WERI-Rb-1 (cell line): ENCODE results near the gene TAGLN.

Experiments used
- DNase-seq: peaks from one replicate; pipeline ENCODE4 v3.0.0-alpha.2; 2020
- H3K27ac ChIP-seq: fragments of 250-450 bp; sonication (Bioruptor Pico); 2 replicates; pipeline ENCODE4 v1.5.1; 2020; ENCODE audit warnings: mild to moderate bottlenecking, moderate library complexity
- H3K27me3 ChIP-seq: fragments of 250-450 bp; sonication (Bioruptor Pico); 2 replicates; pipeline ENCODE4 v1.5.1; 2021; ENCODE audit warnings: mild to moderate bottlenecking, low read depth, moderate library complexity; ENCODE audit not compliant: insufficient read depth, severe bottlenecking
- H3K36me3 ChIP-seq: fragments of 250-450 bp; sonication (Bioruptor Pico); 2 replicates; pipeline ENCODE4 v1.5.1; 2020; ENCODE audit warnings: mild to moderate bottlenecking, moderate library complexity
- H3K4me3 ChIP-seq: 2 replicates; pipeline ENCODE4 v1.5.1; 2011; ENCODE audit warnings: low read depth, mild to moderate bottlenecking, control low read depth, low read length
- H3K9me3 ChIP-seq: fragments of 250-450 bp; sonication (Bioruptor Pico); 2 replicates; pipeline ENCODE4 v1.5.1; 2021; ENCODE audit warnings: mild to moderate bottlenecking, moderate library complexity; ENCODE audit not compliant: severe bottlenecking
- TF ChIP-seq, protein P1 (sequence below): IDR thresholded peaks from 2 replicates; pipeline ENCODE4 v1.5.1; 2011; ENCODE audit warnings: low read depth, mild to moderate bottlenecking, control low read depth, inconsistent platforms, low read length

TAGLN gene

DNA sequence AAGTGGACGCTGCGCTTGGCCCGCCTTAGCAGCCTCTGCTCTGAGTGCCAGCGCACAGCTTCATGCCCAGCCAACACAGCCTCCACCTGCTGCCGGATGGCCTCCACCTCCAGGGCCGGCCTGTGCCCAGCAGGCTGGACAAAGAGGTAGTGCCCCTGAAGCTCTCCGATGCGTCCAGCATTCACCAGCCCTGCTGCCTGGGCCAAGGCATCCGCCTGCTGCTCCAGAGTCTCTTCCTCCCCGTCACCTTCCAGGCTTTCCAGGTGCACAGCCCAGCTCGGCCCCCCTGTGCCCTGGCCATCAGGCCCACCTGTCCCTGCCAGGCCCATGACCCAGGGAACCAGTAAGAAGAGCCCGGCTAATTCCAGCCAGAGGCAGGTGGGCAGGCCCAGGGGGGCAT, 30.2 kb downstream of the TAGLN start:
- peaks cover 45% of the 10 kb centered on the region for H3K36me3 ChIP-seq
- TF ChIP-seq, protein P1, sequence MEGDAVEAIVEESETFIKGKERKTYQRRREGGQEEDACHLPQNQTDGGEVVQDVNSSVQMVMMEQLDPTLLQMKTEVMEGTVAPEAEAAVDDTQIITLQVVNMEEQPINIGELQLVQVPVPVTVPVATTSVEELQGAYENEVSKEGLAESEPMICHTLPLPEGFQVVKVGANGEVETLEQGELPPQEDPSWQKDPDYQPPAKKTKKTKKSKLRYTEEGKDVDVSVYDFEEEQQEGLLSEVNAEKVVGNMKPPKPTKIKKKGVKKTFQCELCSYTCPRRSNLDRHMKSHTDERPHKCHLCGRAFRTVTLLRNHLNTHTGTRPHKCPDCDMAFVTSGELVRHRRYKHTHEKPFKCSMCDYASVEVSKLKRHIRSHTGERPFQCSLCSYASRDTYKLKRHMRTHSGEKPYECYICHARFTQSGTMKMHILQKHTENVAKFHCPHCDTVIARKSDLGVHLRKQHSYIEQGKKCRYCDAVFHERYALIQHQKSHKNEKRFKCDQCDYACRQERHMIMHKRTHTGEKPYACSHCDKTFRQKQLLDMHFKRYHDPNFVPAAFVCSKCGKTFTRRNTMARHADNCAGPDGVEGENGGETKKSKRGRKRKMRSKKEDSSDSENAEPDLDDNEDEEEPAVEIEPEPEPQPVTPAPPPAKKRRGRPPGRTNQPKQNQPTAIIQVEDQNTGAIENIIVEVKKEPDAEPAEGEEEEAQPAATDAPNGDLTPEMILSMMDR, result no peak
- no peak for DNase-seq
- H3K27me3 ChIP-seq, result no peaks in the 10 kb centered on the region
- H3K27ac ChIP-seq, result no peak overlapping the region
- H3K9me3 ChIP-seq, result no peaks in the 10 kb centered on the region
- no peak overlapping the region for H3K4me3 ChIP-seq

DNA sequence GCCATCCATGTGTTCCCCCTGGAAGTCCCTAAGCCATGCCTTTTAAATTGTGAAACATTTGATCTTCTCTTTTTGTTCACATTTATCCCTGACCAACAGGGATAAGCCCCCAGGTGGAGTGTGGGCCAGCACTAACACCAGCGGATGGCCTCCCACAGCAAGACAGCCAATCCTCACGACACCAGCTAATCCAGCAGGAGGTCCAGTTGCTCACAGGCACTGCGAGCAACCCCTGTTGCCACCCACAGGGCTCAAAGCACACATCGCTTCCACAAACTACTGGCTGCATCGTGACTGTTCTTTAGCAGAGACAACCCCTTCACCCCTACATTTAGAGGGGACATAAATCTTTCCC, 30.7 kb downstream of the TAGLN start:
- no peaks in the 10 kb centered on the region for H3K27me3 ChIP-seq
- DNase-seq, result no peak
- H3K4me3 ChIP-seq, result no peak overlapping the region
- H3K27ac ChIP-seq, result no peak overlapping the region
- TF ChIP-seq, protein P1, result no peak
- peaks cover 47% of the 10 kb centered on the region for H3K36me3 ChIP-seq
- no peaks in the 10 kb centered on the region for H3K9me3 ChIP-seq

DNA sequence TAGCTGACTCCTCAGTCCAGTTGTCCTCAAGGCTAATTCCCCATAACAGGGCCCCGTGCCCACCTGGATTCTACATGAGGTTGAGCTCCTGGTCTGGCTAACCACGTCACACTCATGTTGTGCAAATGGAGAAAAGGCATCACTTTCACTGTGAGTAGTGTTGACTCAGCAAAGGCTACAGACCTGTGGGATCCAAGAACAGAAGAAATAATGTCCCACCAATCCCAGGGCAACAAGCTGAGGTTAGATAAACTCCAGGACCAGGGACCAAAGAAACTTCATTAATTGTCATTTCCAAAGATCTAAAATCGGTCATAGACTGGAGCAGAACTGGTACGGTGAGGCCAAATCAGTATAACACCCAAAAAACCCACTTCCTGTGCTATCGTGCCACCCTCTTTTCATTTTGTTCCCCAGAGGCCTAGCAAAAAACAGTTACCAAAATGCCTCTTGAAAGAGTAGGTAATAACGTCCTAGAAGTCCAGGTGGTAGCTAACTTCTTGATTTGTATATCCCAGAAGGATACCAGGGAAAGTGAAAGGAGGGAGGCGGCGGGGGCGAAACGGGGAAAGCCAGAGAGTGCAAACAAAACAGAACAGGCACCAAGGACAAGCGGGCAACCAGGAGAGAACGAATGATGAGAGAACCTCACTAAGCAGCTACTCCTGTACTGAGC, 31.3 kb downstream of the TAGLN start:
- H3K4me3 ChIP-seq, result no peak overlapping the region
- no peaks in the 10 kb centered on the region for H3K27me3 ChIP-seq
- DNase-seq, result no peak
- H3K9me3 ChIP-seq, result no peaks in the 10 kb centered on the region
- peaks cover 43% of the 10 kb centered on the region for H3K36me3 ChIP-seq
- no peak overlapping the region for H3K27ac ChIP-seq
- TF ChIP-seq, protein P1, result no peak

DNA sequence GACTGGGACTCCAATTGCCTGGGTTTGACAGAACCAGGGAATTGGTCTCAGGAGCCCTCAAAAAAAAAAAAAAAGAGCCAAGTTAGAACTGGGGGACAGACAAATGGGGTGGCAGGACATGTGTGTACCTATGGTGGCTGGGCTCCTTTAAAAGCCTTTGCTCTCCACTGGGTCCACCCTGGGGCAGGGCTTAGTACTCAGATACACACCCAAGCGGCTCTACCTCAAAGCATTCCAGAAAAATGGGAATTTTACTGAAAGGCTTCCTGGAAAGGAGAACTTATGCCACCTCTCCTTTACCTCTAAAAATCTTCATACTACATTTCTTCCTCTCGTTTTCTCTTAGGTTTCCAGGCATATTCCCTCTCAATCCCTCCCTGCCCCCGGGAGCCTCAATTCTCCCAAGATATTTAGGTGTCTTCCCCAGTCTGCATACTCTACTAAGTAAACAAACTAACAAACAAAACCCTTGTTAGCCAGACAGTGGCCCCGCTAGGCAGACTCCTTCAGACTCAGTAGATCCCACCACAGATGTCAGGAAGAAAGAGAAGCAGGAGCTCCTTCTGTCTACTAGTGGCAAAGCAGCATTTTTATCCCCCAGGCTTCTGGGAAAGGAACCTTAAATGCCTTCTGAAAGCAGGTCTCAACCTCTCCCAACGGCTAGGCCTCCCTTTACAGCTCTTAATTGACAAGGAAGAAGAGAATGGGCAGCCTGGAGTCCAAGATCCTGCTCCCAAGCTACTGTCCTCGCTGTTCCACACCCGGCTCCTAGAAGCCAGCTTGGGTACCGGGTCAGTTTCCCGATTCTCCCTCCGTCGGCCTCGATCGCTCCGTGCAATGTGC, 32.0 kb downstream of the TAGLN start:
- TF ChIP-seq, protein P1, result no peak
- H3K27me3 ChIP-seq, result no peaks in the 10 kb centered on the region
- peak overlapping the region; percentile 94 for H3K27ac ChIP-seq
- peaks cover 37% of the 10 kb centered on the region for H3K36me3 ChIP-seq
- no peaks in the 10 kb centered on the region for H3K9me3 ChIP-seq
- no peak for DNase-seq
- H3K4me3 ChIP-seq, result peak overlapping the region; percentile 82

DNA sequence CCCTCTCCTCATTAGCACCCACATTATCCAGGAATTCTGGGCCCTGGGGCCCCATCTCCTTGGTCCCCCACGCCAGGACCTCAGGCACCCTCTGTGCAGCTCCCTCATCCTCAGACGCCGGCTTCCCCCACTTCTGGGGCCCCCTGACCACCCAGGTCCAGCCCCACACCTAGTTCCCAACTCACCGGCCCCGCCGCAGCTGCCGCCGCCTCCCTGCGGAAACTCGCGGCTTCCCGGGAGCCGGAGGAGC, 32.6 kb downstream of the TAGLN start, which contains the start of gene PCSK7:
TSS of gene PCSK7 (minus strand) at position 232 of the 250 bp plus-strand sequence. CDS start 2,229 bp downstream, outside the sequence.
- H3K36me3 ChIP-seq, result peaks cover 32% of the 10 kb centered on the region
- H3K9me3 ChIP-seq, result no peaks in the 10 kb centered on the region
- no peaks in the 10 kb centered on the region for H3K27me3 ChIP-seq
- DNase-seq, result peak; percentile 73
- TF ChIP-seq, protein P1, result no peak
- H3K27ac ChIP-seq, result peak within 1 kb of the TSS; percentile 94
- H3K4me3 ChIP-seq, result peak within 1 kb of the TSS; percentile 82
